Measurements from ENCODE around the gene DMC1.

The DMC1 gene

DNA sequence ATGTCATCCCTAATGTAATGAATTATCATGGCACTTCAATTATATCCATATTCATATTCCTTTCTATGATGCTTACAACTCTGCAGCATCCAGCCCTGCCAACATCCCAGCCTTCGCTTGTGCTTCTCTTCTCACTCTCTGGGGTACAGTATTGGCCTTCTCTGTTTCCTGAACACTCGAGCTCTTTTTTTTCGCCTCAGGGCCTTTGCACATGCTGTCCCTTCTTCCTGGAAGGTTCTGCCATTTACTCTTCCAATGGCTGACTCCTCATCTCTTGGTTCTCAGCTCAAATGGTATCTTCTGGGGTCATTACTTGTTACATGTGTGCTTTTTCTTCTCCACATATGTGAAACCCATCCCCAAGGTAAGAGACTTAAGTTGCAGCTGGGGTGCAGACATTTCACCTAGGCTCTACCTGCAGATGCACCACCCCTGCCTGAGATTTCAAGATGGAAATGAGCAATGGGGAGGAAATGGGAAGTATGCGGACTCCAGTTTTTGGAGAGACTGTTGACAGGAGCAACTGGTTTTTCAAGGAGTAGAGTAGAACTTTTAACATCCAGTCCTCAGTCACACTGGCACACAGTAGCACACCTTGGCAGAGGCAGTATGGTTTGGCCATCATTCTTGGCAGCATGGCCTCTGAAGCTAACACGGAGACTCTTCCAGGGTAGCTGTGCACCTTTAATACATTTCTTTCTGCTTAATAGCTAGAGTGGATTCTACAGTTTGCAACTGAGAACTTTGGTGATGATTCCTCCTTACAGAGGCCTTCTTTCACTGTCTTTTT is 42.4 kb upstream of the DMC1 start:
- CTCF ChIA-PET: interaction anchor here (1.2 to 1.5 kb wide), 2 partner anchors 9 to 69 kb away, joined by 3 to 4 read pairs; partner anchors contain the start of gene TOMM22
- DNase-seq (ENCODE audit: low read depth, low spot score): no peak
- H3K4me3 ChIP-seq (ENCODE audit: low read depth, low read length): no peak overlapping the region
- TF ChIP-seq, protein P1, sequence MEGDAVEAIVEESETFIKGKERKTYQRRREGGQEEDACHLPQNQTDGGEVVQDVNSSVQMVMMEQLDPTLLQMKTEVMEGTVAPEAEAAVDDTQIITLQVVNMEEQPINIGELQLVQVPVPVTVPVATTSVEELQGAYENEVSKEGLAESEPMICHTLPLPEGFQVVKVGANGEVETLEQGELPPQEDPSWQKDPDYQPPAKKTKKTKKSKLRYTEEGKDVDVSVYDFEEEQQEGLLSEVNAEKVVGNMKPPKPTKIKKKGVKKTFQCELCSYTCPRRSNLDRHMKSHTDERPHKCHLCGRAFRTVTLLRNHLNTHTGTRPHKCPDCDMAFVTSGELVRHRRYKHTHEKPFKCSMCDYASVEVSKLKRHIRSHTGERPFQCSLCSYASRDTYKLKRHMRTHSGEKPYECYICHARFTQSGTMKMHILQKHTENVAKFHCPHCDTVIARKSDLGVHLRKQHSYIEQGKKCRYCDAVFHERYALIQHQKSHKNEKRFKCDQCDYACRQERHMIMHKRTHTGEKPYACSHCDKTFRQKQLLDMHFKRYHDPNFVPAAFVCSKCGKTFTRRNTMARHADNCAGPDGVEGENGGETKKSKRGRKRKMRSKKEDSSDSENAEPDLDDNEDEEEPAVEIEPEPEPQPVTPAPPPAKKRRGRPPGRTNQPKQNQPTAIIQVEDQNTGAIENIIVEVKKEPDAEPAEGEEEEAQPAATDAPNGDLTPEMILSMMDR (IDR thresholded peaks at IDR 0.05; ENCODE audit: insufficient read depth, low read length, missing control alignments): no peak
- POLR2A ChIA-PET: no interaction called here

DNA sequence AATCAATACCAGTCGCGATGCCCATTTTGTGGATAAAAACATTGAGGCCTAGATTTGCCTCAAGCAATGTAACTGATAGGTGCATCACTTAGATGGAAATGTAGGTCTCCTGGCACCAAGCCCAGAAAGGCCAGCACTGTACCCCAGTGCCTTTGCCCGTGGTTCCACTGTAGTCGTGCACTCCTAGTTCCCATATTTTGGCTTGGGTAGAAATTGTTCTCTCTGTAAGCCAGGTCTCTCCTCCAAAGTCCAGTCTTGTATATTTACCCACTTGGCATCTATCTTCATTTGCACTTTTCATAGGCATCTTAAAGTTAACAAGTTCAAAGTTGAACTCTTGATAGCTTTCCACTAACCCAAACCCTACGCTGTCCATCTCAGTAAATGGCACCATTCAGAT is 41.6 kb upstream of the DMC1 start:
- H3K4me3 ChIP-seq (ENCODE audit: low read depth, low read length): no peak overlapping the region
- POLR2A ChIA-PET: no interaction called here
- CTCF ChIA-PET: interaction anchor here (0.6 to 1.5 kb wide), 2 partner anchors 39 to 70 kb away, joined by 3 read pairs; partner anchors contain the start of gene TOMM22
- TF ChIP-seq, protein P1 (IDR thresholded peaks at IDR 0.05; ENCODE audit: insufficient read depth, low read length, missing control alignments): no peak
- no peak for DNase-seq (ENCODE audit: low read depth, low spot score)

DNA sequence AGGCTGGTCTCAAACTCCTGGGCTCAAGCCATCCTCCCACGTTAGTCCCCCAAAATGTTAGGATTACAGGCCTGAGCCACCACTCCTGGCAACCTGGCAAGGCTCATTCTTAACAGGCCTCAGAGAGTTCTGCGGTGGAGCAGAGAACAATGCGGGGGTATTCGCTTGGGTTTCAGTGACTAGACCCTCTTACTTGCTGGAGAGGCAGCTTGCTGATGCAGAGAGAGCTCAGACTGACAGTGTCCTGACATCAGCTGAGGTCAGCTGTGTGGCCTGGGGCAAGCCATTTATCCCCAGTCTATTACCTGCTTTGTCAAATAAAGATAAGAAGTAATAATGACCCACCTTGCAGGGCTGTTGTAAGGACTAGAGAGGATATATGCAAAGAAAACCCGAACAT is 40.3 kb upstream of the DMC1 start:
- no peak for DNase-seq (ENCODE audit: low read depth, low spot score)
- ChIA-PET CTCF (no interaction called here), POLR2A (no interaction called here)
- no peak overlapping the region for H3K4me3 ChIP-seq (ENCODE audit: low read depth, low read length)
- TF ChIP-seq, protein P1 (IDR thresholded peaks at IDR 0.05; ENCODE audit: insufficient read depth, low read length, missing control alignments): no peak

DNA sequence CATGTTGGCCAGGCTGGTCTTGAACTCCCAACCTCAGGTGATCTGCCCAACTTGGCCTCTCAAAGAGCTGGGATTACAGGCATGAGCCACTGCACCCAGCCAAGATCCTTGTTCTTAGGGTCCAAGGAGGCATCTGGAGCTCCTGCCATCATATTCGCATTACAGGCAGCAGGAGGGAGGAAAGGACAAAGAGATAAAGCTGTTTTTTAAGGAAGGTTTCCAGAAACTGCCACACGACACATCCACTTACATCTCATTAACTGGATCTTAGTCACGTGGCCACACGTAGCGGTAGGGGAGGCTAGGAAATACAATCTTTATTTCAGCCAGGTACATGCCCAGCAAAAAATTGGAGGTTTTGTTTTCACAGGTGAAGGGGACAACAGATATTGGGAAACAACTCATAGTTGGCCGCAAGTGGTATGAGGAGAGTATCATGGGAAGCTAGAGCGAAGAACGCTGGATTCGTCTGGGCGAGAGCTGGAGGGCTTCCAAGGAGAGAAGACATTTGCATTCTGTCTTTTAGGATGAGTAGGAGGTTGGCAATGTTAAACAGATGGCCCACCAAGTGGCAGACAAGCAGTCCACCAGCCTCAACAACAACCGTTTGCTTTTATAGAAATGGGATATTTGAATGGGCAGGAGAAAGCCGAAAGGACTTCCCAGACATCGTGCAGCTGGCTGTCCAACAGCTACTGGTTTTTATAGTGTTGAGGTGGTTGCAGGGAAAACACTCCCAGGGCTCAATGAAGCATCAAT is 39.2 kb upstream of the DMC1 start:
- DNase-seq (ENCODE audit: low read depth, low spot score): no peak
- no peak overlapping the region for H3K4me3 ChIP-seq (ENCODE audit: low read depth, low read length)
- POLR2A ChIA-PET: interaction anchor here (0.7 kb wide), 1 partner anchor 97 kb away, joined by 3 read pairs; no protein-coding TSS in a partner anchor
- TF ChIP-seq, protein P1 (IDR thresholded peaks at IDR 0.05; ENCODE audit: insufficient read depth, low read length, missing control alignments): no peak
- CTCF ChIA-PET: no interaction called here

DNA sequence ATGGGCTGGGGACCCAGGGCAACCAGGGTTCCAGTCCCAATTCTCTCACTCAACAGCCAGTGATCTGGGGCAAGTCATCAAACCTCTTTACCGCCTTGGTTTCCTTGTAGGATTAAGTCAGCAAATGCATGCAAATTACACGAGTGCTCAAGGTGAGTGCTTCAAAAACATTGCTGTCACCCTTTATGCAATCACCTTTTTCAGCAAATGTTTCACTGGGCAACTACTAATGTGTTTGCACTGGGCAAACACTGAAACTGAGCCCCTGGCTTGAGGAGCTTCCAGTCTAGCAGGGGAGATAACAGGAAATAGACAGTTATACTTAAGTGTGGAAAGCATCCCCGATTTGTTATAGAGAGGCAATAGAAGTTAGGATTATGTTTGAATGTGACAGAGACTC is 37.7 kb upstream of the DMC1 start:
- no peak overlapping the region for H3K4me3 ChIP-seq (ENCODE audit: low read depth, low read length)
- DNase-seq (ENCODE audit: low read depth, low spot score): no peak
- ChIA-PET POLR2A (no interaction called here), CTCF (no interaction called here)
- TF ChIP-seq, protein P1 (IDR thresholded peaks at IDR 0.05; ENCODE audit: insufficient read depth, low read length, missing control alignments): no peak

DNA sequence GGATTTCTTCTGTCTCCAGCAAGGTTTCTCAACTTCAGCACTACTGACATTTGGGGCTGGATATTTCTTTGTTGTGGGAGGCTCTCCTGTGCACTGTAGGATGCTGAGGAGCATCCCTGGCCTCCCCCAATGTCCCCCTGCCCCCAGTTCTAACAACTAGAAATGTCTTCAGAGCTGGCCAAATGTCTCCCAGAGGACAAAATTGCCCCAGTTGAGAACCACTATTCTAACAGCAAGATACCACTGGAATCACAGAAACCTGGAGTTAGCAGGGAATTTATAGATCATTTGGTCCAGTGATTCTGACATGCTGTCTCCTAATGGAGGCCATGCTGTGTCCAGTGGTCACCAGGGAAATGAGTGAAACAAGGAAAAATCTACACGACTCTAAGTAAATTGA is 32.2 kb upstream of the DMC1 start:
- no peak for DNase-seq (ENCODE audit: low read depth, low spot score)
- ChIA-PET CTCF (no interaction called here), POLR2A (no interaction called here)
- H3K4me3 ChIP-seq (ENCODE audit: low read depth, low read length): no peak overlapping the region
- TF ChIP-seq, protein P1 (IDR thresholded peaks at IDR 0.05; ENCODE audit: insufficient read depth, low read length, missing control alignments): no peak

Data from AG04449 (cell line).